HL-60 (cell line): ENCODE data around the gene ACOT12.

Experiments used
- DNase-seq, 2 experiments: peaks; one replicate each; pipeline ENCODE4 v3.0.0-alpha.2; 2010 to 2020; ENCODE audit warnings: low read depth in 1 of 2, low spot score in 1 of 2
- H3K27ac ChIP-seq: fragments of 250-450 bp; sonication (Bioruptor Pico); replicated peaks from 2 replicates; pipeline ENCODE4 v1.5.1; 2020; ENCODE audit warnings: mild to moderate bottlenecking, moderate library complexity
- H3K27me3 ChIP-seq: fragments of 250-450 bp; sonication (Bioruptor Pico); 2 replicates; pipeline ENCODE4 v1.5.1; 2021; ENCODE audit warnings: mild to moderate bottlenecking, moderate library complexity; ENCODE audit not compliant: insufficient read depth, poor library complexity, severe bottlenecking
- H3K4me3 ChIP-seq: replicated peaks from 2 replicates; pipeline ENCODE4 v1.5.1; 2011; ENCODE audit warnings: mild to moderate bottlenecking, control low read depth, low read length; ENCODE audit not compliant: insufficient read depth
- CTCF ChIP-seq: IDR thresholded peaks from one replicate; pipeline ENCODE4 v1.5.1; 2011; ENCODE audit warnings: low read length, control low read depth, inconsistent platforms; ENCODE audit not compliant: insufficient read depth
- GABPA ChIP-seq: IDR thresholded peaks from 2 replicates; pipeline ENCODE4 v1.6.1; 2012; ENCODE audit warnings: low read depth
- POLR2AphosphoS5 ChIP-seq: IDR thresholded peaks from 2 replicates; pipeline ENCODE4 v1.6.1; 2012; ENCODE audit warnings: low read depth
- REST ChIP-seq: IDR thresholded peaks from 2 replicates; pipeline ENCODE4 v1.6.1; 2012; ENCODE audit warnings: low read depth; ENCODE audit not compliant: insufficient replicate concordance
- SPI1 ChIP-seq: IDR thresholded peaks from 2 replicates; pipeline ENCODE4 v1.6.1; 2012; ENCODE audit warnings: low read depth, mild to moderate bottlenecking, borderline replicate concordance

ACOT12 gene

GRCh38 chr5:81389025-81389424, 4.9 kb downstream of the ACOT12 start:
- no peak for DNase-seq
- Histone ChIP-seq H3K27me3 (peaks cover 3% of the 10 kb centered on the region), H3K4me3 (no peak overlapping the region), H3K27ac (no peak overlapping the region)
- TF ChIP-seq GABPA, result no peak
- no peak for TF ChIP-seq REST
- no peak for TF ChIP-seq SPI1
- TF ChIP-seq POLR2AphosphoS5, result no peak
- no peak for TF ChIP-seq CTCF

- no peak for DNase-seq
- no peak overlapping the region for H3K4me3 ChIP-seq
- peaks cover under 1% of the 10 kb centered on the region for H3K27me3 ChIP-seq
- no peak for TF ChIP-seq REST
- TF ChIP-seq CTCF, result no peak
- TF ChIP-seq POLR2AphosphoS5, result no peak
- no peak for TF ChIP-seq SPI1
- TF ChIP-seq GABPA, result no peak
- H3K27ac ChIP-seq, result no peak overlapping the region
Observed at GRCh38 chr5:81388169-81388568, 5.8 kb downstream of the ACOT12 start.

GRCh38 chr5:81383867-81384266, 10.1 kb downstream of the ACOT12 start:
- DNase-seq, result no peak
- no peak overlapping the region for H3K27ac ChIP-seq
- H3K27me3 ChIP-seq, result no peaks in the 10 kb centered on the region
- H3K4me3 ChIP-seq, result no peak overlapping the region
- TF ChIP-seq GABPA, result no peak

GRCh38 chr5:81371354-81371876, 22.5 kb downstream of the ACOT12 start:
- DNase-seq, result no peak
- H3K27me3 ChIP-seq, result no peaks in the 10 kb centered on the region
- no peak overlapping the region for H3K27ac ChIP-seq
- no peak overlapping the region for H3K4me3 ChIP-seq
- no peak for TF ChIP-seq CTCF
- no peak for TF ChIP-seq REST
- TF ChIP-seq SPI1, result no peak
- TF ChIP-seq POLR2AphosphoS5, result no peak
- no peak for TF ChIP-seq GABPA
